ENCODE results near the gene SOX8. TPM values are rescaled to one million over a fixed set of nuclear protein-coding genes. Genes with fewer than 3 reads are reported as not detected.

The SOX8 gene
- total RNA-seq, 1 experiment from 2014 or later, result 1.4 TPM

DNA sequence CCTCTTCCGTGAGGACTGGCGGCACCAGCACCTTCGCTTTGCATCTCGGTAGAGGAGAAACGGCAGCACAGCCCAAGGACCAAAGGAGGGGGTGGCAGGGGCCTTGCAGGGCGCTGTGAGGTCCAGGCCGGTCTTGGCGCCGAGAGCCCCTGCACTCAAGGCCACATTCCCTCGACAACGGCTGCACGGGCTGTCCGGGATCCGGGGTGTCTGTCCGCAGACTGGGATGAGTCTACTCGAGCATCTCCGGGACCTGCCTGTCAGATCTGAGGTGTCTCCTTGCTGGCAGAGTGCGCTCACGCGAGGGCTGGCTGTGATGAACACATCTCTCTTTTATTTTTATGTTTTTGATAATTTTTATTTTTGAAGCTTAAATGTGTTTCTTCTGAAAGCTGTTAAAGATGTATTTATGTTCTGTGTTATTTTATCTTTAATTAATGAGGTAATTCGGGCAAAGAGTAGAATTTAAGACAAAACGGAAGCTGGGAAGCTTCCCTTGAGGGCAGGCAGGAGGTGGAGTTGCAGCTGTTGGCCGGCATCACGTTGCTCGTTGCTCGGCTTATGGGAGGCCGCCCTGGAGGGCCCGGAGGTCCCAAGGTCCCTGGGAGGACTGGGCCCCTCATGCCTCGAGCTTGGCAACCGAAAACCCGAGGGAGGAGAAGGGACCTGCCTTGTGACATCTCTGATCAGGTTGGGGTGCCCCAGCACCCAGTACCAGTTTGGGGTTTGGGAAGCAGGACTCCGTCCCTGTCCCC, 4.3 kb downstream of the SOX8 start:
- Histone ChIP-seq H3K27ac (ENCODE audit: low read depth, low read length, poor library complexity, severe bottlenecking) (no peak overlapping the region), H3K4me1 (ENCODE audit: insufficient read depth, low read length, poor library complexity, severe bottlenecking) (peaks cover 25% of the 10 kb centered on the region), H3K36me3 (ENCODE audit: insufficient read depth, low read length, poor library complexity, severe bottlenecking) (no peaks in the 10 kb centered on the region), H3K9me3 (ENCODE audit: low read depth, low read length, poor library complexity, severe bottlenecking) (no peaks in the 10 kb centered on the region), H3K4me3 (ENCODE audit: low read depth, low read length, poor library complexity, severe bottlenecking) (no peak overlapping the region), H3K27me3 (replicated peaks; ENCODE audit: insufficient read depth, low read depth, low read length, poor library complexity) (peaks cover 20% of the 10 kb centered on the region)
- BruUV-seq (replicated peaks), result no TSS peak
- POLR2A ChIA-PET (ENCODE audit: low non-redundant PET), result no interaction called here
- intact Hi-C loops (cut with micrococcal nuclease; ENCODE audit: unreplicated experiment), result no loop called here
- CTCF ChIA-PET, result no interaction called here
- no peak for DNase-seq (ENCODE audit: low spot score)
- TF ChIP-seq, protein P1, sequence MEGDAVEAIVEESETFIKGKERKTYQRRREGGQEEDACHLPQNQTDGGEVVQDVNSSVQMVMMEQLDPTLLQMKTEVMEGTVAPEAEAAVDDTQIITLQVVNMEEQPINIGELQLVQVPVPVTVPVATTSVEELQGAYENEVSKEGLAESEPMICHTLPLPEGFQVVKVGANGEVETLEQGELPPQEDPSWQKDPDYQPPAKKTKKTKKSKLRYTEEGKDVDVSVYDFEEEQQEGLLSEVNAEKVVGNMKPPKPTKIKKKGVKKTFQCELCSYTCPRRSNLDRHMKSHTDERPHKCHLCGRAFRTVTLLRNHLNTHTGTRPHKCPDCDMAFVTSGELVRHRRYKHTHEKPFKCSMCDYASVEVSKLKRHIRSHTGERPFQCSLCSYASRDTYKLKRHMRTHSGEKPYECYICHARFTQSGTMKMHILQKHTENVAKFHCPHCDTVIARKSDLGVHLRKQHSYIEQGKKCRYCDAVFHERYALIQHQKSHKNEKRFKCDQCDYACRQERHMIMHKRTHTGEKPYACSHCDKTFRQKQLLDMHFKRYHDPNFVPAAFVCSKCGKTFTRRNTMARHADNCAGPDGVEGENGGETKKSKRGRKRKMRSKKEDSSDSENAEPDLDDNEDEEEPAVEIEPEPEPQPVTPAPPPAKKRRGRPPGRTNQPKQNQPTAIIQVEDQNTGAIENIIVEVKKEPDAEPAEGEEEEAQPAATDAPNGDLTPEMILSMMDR (conservative IDR thresholded peaks at IDR 0.05; ENCODE audit: low read depth, low read length), result no peak
- TF ChIP-seq EZH2 (IDR thresholded peaks at IDR 0.05; ENCODE audit: borderline replicate concordance, low read depth, low read length, poor library complexity, severe bottlenecking), result no peak

DNA sequence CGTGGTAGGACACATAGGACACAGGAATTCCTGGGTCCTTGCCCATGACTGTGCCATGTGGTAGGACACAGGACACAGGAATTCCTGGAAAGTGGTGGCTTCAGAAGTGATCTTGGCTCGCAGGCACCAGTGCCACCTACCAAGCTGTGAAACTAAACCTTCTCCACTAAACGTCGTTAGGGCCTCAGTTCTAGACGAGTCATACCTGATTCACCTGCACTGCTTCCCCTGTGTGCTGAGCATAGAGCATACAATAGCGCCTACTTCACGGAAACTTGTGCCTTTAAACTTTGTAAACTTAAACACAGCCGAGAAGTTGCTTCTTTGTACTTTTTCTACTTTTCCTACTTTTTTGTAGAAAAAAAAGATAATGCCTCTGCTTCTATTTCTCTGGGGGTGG, 4.8 kb downstream of the SOX8 start:
- intact Hi-C loops (cut with micrococcal nuclease; ENCODE audit: unreplicated experiment), result no loop called here
- no peak overlapping the region for H3K27ac ChIP-seq (ENCODE audit: low read depth, low read length, poor library complexity, severe bottlenecking)

DNA sequence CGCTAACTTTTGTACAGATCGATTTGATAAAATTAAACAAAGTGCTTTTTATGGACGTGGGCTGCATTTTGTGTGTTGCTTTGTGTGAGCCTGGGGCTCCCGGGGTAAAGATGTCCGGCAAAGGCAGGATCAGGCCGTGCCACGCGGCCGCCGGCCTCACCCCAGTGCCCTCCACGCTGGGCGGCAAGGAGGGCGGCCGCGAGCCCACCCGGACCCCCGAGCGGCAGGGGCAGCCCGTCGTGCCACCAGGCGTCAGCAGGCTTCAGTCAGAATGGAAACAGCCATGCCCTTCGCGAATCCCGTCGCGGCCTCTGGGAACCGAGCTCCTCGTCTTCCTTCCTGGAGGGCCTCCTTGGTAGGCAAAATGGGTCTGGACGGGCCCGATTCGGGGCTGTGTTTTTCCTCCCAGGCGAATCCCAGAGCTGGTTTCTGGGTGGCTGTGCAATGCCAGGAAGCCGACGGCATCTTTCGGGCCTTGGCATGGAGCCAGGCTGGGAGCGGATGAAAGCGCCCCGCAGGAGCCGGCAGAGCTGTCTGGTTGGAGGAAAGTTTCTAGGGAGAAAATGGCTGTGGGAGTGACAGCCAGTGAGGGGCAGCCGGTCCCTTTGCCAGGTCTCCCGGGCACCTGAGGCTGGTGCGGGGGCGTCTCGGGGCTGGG, 5.5 kb downstream of the SOX8 start:
- intact Hi-C loops (cut with micrococcal nuclease; ENCODE audit: unreplicated experiment), result no loop called here
- CTCF ChIA-PET, result no interaction called here
- peak; percentile 73 for DNase-seq (ENCODE audit: low spot score)

More for the DNA sequence above, 4.8 kb downstream of the SOX8 start:
- Histone ChIP-seq H3K27me3 (replicated peaks; ENCODE audit: insufficient read depth, low read depth, low read length, poor library complexity) (peaks cover 20% of the 10 kb centered on the region), H3K9me3 (ENCODE audit: low read depth, low read length, poor library complexity, severe bottlenecking) (no peaks in the 10 kb centered on the region), H3K4me1 (ENCODE audit: insufficient read depth, low read length, poor library complexity, severe bottlenecking) (peaks cover 31% of the 10 kb centered on the region), H3K4me3 (ENCODE audit: low read depth, low read length, poor library complexity, severe bottlenecking) (no peak overlapping the region), H3K36me3 (ENCODE audit: insufficient read depth, low read length, poor library complexity, severe bottlenecking) (no peaks in the 10 kb centered on the region)
- BruUV-seq (replicated peaks), result no TSS peak
- ChIA-PET POLR2A (ENCODE audit: low non-redundant PET) (no interaction called here), CTCF (no interaction called here)
- DNase-seq (ENCODE audit: low spot score), result no peak
- TF ChIP-seq EZH2 (IDR thresholded peaks at IDR 0.05; ENCODE audit: borderline replicate concordance, low read depth, low read length, poor library complexity, severe bottlenecking), result no peak

More for the DNA sequence above, 5.5 kb downstream of the SOX8 start:
- H3K4me1 ChIP-seq (ENCODE audit: insufficient read depth, low read length, poor library complexity, severe bottlenecking), result peaks cover 29% of the 10 kb centered on the region
- POLR2A ChIA-PET (ENCODE audit: low non-redundant PET), result no interaction called here
- H3K27me3 ChIP-seq (replicated peaks; ENCODE audit: insufficient read depth, low read depth, low read length, poor library complexity), result peaks cover 17% of the 10 kb centered on the region
- TF ChIP-seq, protein P1 (conservative IDR thresholded peaks at IDR 0.05; ENCODE audit: low read depth, low read length), result no peak
- TF ChIP-seq EZH2 (IDR thresholded peaks at IDR 0.05; ENCODE audit: borderline replicate concordance, low read depth, low read length, poor library complexity, severe bottlenecking), result no peak
- BruUV-seq (replicated peaks), result no TSS peak
- no peak overlapping the region for H3K27ac ChIP-seq (ENCODE audit: low read depth, low read length, poor library complexity, severe bottlenecking)
- H3K4me3 ChIP-seq (ENCODE audit: low read depth, low read length, poor library complexity, severe bottlenecking), result no peak overlapping the region
- H3K9me3 ChIP-seq (ENCODE audit: low read depth, low read length, poor library complexity, severe bottlenecking), result no peaks in the 10 kb centered on the region
- H3K36me3 ChIP-seq (ENCODE audit: insufficient read depth, low read length, poor library complexity, severe bottlenecking), result no peaks in the 10 kb centered on the region
